ENCODE data around the gene PLD2.

Gene PLD2

DNA sequence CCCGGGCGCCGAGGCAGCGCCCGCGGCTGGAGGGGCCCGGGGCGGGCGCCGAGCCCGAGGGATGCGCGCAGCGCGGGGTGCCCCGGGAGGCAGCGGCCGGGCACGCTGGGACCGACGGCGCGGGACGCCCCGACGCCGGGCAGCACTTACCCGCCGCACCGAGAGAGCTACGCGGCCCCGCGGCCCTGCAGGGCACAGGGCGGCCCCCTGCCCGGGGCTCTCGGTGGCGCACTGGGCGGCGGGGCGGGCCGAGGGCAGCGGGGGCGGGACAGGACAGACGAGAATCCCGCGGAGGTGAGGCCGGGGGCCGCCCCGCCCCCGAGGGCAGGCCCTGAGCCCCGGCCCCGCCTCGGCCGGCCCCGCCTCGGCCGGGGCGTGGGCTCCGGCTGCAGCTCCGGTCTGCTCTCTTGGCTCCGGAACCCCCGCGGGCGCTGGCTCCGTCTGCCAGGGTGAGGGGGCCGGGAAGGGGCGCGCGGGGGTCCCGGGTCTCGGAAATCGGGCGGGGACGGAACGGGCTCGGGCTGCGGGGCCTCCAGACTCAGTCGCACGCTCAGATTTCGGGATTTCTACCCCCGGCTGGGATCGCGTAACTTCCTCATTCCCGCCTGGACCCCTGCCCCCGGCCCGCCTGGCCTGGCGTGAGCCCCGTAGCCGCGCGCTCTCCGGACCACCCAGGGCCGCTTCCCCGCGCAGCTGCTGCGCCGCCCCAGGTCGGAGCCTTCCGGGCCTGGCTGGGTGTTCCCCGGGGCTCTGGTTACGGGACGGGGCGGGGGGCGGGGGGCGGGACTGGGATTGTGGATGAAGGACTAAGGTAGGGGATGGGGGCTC lies at the start of gene PLD2:
TSS of gene PLD2 (plus strand) at position 376 of the 828 bp plus-strand sequence. CDS start 621 bp downstream, outside the sequence.
- peak; percentile 46 to 81 for DNase-seq (ENCODE audit: extremely low read depth in 1 of 2, low read depth in 1 of 2)

- DNase-seq (ENCODE audit: extremely low read depth in 1 of 2, low read depth in 1 of 2): no peak
Observed at GRCh38 chr17:4759776-4760236, 47.1 kb upstream of the PLD2 start.

DNA sequence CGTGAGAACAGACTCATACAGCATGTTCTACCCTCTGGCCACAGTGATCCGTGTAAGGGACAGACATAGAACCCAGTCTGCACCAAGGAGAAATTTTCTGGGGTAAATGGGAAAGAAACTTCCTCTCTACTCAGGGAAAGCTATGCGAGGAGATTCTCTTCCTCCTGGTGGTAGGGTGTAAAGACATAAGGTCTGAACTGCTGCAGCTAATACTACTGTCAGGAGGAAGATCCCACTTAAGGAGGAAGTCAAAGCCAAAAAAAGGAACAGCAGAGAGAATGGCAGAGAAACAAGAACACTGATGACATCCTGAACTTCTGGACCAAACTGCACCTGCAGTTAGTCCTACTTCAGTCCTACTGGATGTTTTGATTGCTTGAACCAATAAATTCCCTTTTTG lies 42.4 kb upstream of the PLD2 start:
- DNase-seq (ENCODE audit: extremely low read depth in 1 of 2, low read depth in 1 of 2): no peak

DNA sequence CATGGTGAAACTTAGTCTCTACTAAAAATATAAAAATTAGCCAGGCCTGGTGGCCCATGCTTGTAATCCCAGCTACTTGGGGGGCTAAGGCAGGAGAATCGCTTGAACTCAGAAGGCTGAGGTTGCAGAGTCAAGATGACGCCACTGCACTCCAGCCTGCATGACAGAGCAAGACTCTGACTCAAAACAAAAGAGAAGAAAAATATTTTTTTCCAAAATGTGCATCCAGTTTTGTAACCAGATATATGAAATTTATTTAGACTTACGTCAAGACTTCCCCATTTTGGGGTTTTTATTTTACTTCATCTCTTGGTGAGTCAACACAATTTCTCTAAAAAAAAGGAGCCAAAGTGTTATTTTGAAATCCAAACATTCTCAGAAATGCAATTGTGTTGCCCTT lies 40.8 kb upstream of the PLD2 start:
- DNase-seq (ENCODE audit: extremely low read depth in 1 of 2, low read depth in 1 of 2): no peak

- no peak for DNase-seq (ENCODE audit: extremely low read depth in 1 of 2, low read depth in 1 of 2)
Observed at GRCh38 chr17:4766723-4767122, 40.2 kb upstream of the PLD2 start.

DNA sequence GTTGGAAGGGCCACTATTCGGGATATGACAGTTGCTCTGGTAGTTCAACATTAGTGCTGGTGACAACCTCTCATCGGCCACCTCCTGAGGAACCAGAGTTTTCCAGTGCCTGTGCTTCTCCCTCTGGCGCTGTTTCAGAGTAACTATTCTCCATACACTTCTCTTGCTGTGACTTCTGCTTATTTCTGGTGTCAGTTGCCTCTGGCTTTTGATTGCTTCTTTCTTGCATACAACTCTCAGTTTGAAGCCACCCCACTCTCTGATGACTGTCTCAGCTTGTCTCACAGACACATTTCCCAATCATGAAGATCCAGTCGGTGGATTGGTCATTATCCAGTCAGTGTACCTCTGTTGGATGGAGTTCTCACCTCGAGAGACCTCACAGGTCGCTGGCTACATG lies 38.7 kb upstream of the PLD2 start:
- no peak for DNase-seq (ENCODE audit: extremely low read depth in 1 of 2, low read depth in 1 of 2)

GRCh38 chr17:4769628-4770027 lies 37.3 kb upstream of the PLD2 start:
- DNase-seq (ENCODE audit: extremely low read depth in 1 of 2, low read depth in 1 of 2): no peak

DNA sequence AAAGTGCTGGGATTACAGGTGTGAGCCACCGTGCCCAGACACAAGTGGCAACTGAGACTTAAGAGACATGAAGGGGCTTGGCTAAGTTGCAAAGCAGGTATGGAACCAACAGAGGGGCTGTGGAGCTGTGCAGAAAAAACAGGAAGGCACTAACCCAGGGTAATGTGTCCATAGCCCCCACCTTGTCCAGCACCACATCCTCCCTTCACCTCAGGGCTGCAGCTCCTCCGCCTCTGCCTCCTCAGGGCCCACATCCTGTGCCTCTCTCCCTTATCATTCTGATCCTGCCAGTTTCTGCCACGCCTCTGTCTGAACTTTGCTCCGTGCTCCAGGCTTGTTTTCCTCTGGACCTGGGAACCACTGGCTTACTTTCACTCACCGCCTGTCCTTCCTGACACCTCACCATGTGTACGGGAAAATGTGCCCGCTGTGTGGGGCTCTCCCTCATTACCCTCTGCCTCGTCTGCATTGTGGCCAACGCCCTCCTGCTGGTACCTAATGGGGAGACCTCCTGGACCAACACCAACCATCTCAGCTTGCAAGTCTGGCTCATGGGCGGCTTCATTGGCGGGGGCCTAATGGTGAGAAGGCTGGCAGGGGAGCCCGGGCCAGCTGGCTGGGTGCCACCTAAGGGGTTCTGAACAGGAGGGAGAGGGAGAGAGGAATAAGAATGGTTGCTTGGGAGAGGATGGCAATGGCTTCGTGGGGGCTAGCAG lies 35.3 kb upstream of the PLD2 start, which contains the start of gene TM4SF5:
TSS of gene TM4SF5 (plus strand) at position 368 of the 716 bp plus-strand sequence. CDS start at position 405, 37 bp downstream.
- no peak for DNase-seq (ENCODE audit: extremely low read depth in 1 of 2, low read depth in 1 of 2)

DNA sequence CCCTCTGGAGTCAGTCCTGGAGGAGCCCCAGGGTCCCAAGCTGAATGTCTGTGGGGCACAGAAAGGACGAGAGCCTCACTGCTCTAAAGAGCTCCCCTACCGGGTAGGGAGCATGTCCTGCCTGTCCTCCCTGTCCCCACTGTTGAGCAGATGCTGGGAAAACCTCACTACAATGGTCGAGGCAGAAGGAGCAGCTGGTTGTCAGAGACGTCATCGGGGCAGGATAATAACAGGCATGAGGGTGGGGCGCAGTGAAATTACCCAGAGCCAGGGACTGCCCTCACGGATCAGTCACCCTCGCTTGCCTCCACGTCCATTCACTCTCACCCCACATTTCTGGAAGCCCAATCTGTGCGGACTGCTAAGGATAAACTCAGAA lies 34.7 kb upstream of the PLD2 start:
- no peak for DNase-seq (ENCODE audit: extremely low read depth in 1 of 2, low read depth in 1 of 2)

DNA sequence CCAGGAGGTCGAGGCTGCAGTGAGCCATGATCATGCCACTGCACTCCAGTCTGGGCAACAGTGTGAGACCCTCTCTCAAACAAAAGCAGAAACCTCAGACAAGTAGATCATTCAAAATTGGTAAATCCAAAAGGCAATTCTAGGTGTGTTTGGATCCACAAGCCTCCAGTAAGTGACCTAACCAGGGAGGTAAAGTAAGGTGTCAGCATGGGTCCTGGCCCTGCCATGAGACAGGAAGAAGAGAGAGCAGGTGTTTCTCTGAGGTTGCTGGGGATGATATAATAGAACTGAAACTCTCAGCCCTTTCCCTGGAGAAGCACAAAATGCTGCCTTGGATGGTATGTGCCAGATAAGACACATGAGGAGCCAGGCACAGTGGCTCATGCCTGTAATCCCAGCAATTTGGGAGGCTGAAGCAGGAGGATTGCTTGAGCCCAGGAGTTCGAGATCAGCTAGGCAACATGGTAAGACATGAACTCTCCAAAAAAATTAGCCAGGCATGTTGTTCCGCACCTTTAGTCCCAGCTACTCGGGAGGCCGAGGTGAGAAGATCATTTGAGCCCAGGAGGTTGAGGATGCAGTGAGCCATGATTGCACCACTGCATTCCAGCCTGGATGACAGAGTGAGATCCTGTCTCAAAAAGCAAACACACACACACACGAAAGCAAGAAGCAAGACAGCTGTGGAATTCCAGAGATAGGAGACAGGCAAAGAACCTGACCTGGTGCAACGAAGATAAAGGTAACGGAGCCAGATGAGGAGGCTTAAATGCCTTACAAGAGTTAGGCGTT lies 28.8 kb upstream of the PLD2 start:
- no peak for DNase-seq (ENCODE audit: extremely low read depth in 1 of 2, low read depth in 1 of 2)

DNA sequence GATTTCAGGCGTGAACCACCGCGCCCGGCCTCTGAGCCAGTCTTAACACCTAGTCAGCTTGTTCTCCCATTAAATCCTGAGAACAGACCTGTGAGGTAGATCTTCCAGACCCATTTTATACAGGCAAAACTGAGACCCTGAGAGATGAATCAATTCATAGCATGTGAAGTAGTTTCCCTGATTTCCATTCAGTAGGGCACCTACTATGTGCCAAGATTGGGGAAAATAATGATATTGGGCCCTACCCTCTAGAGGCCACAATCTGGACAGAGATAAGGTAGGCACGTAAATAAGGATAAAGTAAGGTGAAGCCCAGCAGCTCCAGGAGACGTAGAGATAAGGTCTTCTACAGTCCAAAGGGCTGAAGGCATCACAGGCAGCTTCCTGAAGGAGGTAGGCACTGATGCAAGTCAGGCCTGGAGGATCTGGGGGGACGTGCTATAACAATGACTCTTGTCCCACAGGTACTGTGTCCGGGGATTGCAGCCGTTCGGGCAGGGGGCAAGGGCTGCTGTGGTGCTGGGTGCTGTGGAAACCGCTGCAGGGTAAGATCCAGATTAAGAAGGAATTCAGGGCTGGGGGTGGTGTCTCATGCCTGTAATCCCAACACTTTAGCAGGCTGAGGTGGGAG lies 26.5 kb upstream of the PLD2 start:
- no peak for DNase-seq (ENCODE audit: extremely low read depth in 1 of 2, low read depth in 1 of 2)

DNA sequence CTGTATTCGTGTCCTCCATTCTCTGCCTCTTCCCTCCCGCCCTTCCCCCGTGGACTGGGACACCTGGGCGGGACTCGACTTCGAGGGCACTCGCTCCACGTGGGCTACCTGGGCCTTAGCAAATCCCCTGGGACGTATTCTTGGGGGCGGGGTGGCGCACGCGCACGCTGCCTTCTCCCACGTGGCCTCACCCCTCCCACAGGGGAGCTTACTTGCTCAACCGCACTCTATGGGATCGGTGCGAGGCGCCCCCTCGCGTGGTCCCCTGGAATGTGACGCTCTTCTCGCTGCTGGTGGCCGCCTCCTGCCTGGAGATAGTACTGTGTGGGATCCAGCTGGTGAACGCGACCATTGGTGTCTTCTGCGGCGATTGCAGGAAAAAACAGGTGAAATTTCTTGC lies 24.3 kb upstream of the PLD2 start:
- DNase-seq (ENCODE audit: extremely low read depth in 1 of 2, low read depth in 1 of 2): no peak

DNA sequence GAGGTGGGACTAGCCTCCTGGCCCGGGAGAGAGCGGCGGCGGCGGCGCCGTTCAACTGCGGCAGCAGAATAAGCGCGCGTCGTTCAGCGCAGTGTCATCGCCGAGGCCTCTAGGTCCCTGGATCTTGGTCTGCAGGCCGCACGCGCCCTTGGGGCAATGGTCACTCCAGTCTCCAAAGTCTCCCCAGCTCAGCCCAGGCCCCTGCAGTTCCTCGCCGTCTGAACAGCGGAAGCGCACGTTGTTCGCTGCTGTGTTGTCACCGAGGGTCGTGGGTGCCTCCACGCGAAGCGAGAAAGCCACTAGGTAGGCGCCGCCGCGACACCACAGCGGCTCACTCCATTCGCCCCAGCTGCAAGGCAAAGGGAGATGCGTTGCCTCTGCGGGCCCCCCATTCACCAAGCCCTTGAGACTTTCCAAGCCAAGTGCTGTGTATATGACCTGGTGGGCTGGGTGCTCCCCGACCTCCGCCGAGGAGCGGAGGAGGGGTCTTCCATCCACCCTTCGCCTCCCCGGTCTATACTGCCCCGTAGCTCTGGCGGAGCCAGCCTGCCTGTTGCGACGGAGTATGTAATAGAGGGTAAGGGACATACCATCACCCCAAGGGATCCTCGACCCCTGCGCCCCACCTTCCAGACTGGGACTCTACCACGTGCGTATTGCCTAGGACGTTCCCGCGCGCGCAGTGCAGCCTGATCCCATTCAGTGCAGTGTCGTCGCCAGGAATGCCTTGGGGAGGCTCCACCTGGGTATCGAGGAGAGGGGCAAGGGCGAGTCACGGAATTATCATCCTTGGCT lies 21.4 kb upstream of the PLD2 start:
- DNase-seq (ENCODE audit: extremely low read depth in 1 of 2, low read depth in 1 of 2): no peak

DNA sequence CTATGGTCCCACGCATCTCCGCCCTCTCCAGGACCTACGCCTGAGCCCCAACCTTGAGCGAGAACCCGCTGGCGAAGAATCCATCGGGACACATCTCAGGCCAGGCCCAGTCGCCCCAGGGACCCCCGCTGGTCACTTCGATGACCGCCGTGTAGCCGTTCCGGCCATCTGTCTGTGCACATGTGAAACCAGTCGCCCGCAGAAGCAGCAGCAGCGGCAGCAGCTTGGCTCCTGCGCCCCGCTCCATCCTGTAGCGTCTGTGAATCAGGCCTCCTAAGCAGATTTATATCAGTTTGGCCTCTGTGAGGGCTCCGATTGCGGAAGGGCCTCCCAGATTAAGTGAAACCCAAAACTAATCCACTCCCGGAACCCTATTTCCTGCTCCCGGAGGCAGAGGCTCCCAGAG lies 20.8 kb upstream of the PLD2 start, which contains the start of gene VMO1:
TSS of gene VMO1 (minus strand) at position 259 of the 406 bp plus-strand sequence. CDS start at position 247, 12 bp downstream.
- no peak for DNase-seq (ENCODE audit: extremely low read depth in 1 of 2, low read depth in 1 of 2)

DNA sequence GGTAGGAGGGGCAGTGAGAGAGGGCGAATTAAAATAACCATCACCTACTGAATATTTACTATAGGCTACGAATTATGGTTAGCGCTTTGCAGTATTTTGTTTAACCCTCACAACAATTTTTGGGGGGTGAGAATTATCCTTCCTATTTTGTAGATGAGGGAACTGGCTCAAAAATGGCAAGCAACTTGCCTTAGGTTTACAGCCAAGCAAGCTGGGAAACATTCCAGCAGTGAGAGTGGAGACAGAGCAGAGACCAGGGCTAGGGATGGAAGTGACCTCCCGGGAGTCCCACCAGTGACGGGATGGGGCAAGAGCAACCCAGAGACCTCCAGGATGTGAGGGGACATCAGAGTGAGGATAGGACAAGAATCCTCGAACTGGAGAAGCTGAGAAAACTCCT lies 20.4 kb upstream of the PLD2 start:
- DNase-seq (ENCODE audit: extremely low read depth in 1 of 2, low read depth in 1 of 2): no peak

DNA sequence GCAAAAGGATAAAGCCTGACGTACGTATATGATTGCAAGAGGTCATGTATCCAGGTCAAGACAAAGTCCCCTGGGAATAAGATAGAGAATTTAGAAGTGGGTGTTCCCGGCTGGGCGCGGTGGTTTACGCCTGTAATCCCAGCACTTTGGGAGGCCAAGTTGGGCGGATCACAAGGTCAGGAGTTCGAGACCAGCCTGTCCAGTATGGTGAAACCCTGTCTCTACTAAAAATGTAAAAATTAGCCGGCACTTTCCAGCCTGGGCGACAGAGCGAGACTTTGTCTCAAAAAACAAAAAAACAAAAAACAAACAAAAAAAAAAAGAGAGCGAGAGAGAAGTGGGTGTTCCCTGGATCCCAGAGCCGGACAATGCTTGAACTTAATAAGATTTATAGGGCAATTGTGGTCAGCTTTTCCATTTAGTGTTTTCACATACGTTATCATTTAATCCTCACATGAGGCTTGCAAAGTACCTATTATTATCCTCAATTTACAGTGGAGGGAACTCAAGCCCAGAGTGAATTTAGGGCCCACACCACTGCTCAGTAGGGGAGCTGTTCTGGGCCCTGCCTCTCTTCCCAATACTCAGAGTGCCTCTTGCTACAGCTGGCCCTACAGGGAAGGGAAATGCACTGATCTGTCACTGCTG lies 18.7 kb upstream of the PLD2 start:
- no peak for DNase-seq (ENCODE audit: extremely low read depth in 1 of 2, low read depth in 1 of 2)

DNA sequence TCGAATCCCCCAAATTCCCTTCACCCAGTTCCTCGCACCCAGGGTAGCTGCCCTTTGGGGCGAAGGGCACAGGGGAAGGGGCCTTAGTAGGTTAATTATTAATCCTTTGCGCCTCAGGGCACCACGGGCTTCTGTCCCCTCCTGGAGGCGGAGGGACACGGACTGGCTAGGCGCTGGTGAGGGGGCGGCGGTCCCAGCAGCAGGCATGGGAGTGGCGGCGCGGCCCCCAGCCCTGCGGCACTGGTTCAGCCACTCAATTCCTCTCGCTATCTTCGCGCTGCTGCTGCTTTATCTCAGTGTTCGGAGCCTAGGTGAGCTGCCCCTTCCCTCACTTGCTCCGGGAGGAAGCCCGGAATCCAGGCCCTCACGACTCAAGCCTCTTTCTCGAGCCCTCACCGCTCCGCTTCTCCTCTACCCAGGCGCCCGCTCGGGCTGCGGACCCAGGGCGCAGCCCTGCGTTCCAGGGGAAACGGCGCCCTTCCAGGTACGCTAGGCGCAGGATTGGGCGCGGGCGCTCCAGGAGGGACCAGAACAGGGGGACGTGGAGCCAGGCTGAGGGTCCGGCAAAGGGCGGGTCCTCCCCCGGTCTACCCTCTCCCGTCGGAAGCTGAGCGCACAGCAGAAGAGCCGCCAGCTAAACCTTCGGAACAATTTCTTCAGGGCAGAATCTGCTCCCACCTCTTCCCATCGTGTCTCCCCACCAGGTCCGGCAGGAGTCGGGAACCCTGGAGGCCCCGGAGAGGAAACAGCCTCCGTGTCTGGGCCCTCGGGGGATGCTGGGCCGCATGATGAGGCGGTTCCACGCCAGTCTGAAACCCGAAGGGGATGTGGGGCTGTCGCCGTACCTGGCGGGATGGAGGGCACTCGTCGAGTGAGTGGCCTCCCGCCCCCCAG lies 17.9 kb upstream of the PLD2 start, which contains the start of gene GLTPD2:
TSS of gene GLTPD2 (plus strand) at position 158 of the 894 bp plus-strand sequence. CDS start at position 206, 48 bp downstream.
- no peak for DNase-seq (ENCODE audit: extremely low read depth in 1 of 2, low read depth in 1 of 2)

- no peak for DNase-seq (ENCODE audit: extremely low read depth in 1 of 2, low read depth in 1 of 2)
Observed at GRCh38 chr17:4789701-4789950, 17.3 kb upstream of the PLD2 start.
